NT2/D1 (cell line): Measurements from ENCODE around the gene BDP1.

Experiments
- YY1 ChIP-seq: IDR thresholded peaks from 2 replicates; pipeline ENCODE4 v1.6.1; 2011; ENCODE audit not compliant: insufficient read length, insufficient read depth
- ZNF274 ChIP-seq: IDR thresholded peaks from 2 replicates; pipeline ENCODE4 v1.6.1; 2011; ENCODE audit warnings: mild to moderate bottlenecking, low read depth, low read length

DNA sequence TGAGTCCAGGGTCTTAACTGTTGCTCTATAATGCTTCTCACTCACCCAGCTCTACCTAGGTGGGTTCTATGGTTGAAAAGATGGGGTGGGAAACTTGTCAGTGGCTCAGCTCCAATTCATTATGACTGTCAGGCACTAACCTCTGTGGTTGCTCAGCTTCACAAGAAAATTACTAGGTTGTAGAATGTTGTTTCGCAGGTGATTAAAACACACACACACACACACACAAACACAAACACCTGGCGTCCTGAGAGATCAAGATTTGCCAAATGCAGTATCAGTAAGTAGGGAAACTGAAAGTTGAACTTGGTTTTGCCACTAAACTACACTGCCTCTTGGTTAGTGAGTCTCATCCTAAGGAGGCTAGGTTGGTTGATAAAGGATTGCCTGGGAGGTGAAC lies 134.5 kb downstream of the BDP1 start:
- TF ChIP-seq ZNF274 (no peak), YY1 (no peak)
